ENCODE results near the gene PDE11A. TPM values are rescaled to one million over a fixed set of nuclear protein-coding genes. Genes with fewer than 3 reads are reported as not detected.
A peak's percentile ranks its signal among the peaks of the same experiment; 100 is the strongest.

Gene PDE11A
- total RNA-seq, 1 experiment from 2014 or later: 0.61 TPM

GRCh38 chr2:178066890-178067669 is 5.5 kb downstream of the PDE11A start:
- DNase-seq (ENCODE audit: low read depth, low spot score): no peak
- no peaks in the 10 kb centered on the region for H3K27me3 ChIP-seq (ENCODE audit: insufficient read depth, low read length)
- no peaks in the 10 kb centered on the region for H3K79me2 ChIP-seq (ENCODE audit: insufficient read depth, low read length)
- ChIA-PET RAD21 (ENCODE audit: low non-redundant PET in 1 of 2, low total read pairs in 2 of 2, uncharacterized antibody in 2 of 2, unreplicated experiment in 2 of 2) (no interaction called here), POLR2A (no interaction called here), CTCF (no interaction called here)
- H3K4me3 ChIP-seq (replicated peaks in 1 of 2; ENCODE audit: low read depth in 1 of 2, low read length in 2 of 2): no peak overlapping the region
- TF ChIP-seq SRF (IDR thresholded peaks at IDR 0.05; ENCODE audit: low read depth): no peak
- 0 out of 2 replicates have a peak, but pooled peaks have one; percentile 12 for TF ChIP-seq FOSL1 (IDR thresholded peaks at IDR 0.05; ENCODE audit: low read depth)
- TF ChIP-seq ZFX (IDR thresholded peaks at IDR 0.05): no peak
- H2AFZ ChIP-seq (ENCODE audit: low read depth, low read length, poor library complexity, severe bottlenecking): no peak overlapping the region
- no peaks in the 10 kb centered on the region for H4K20me1 ChIP-seq (ENCODE audit: insufficient read depth)
- H3K4me1 ChIP-seq (ENCODE audit: control insufficient read depth in 1 of 2, insufficient read depth in 2 of 2, low read length in 2 of 2): peaks cover 1 to 8% of the 10 kb centered on the region in 2 experiments; a peak in 3 of 4 replicates
- H3K4me2 ChIP-seq (ENCODE audit: low read length): no peak overlapping the region
- no peak overlapping the region for H3K9ac ChIP-seq (ENCODE audit: low read length)
- H3K27ac ChIP-seq (ENCODE audit: low read depth, low read length): no peak overlapping the region
- intact Hi-C loops (cut with micrococcal nuclease): no loop called here
- H3K36me3 ChIP-seq (ENCODE audit: control insufficient read depth in 1 of 2, insufficient read depth in 2 of 2, low read length in 2 of 2): no peaks in the 10 kb centered on the region
- no TSS peak for BruUV-seq (replicated peaks)
- no peak for ATAC-seq
- no peaks in the 10 kb centered on the region for H3K9me3 ChIP-seq (ENCODE audit: control insufficient read depth in 1 of 2, insufficient read depth in 1 of 2, low read depth in 1 of 2, low read length in 2 of 2)
- no peaks in the 10 kb centered on the region for H3K9me2 ChIP-seq (ENCODE audit: insufficient read depth)

- ChIA-PET RAD21 (ENCODE audit: low non-redundant PET in 1 of 2, low total read pairs in 2 of 2, uncharacterized antibody in 2 of 2, unreplicated experiment in 2 of 2) (no interaction called here), CTCF (no interaction called here), POLR2A (no interaction called here)
- Histone ChIP-seq H3K4me3 (replicated peaks in 1 of 2; ENCODE audit: low read depth in 1 of 2, low read length in 2 of 2) (no peak overlapping the region), H4K20me1 (ENCODE audit: insufficient read depth) (no peaks in the 10 kb centered on the region), H3K9me3 (ENCODE audit: control insufficient read depth in 1 of 2, insufficient read depth in 1 of 2, low read depth in 1 of 2, low read length in 2 of 2) (no peaks in the 10 kb centered on the region), H3K36me3 (ENCODE audit: control insufficient read depth in 1 of 2, insufficient read depth in 2 of 2, low read length in 2 of 2) (no peaks in the 10 kb centered on the region), H3K9ac (ENCODE audit: low read length) (no peak overlapping the region), H3K9me2 (ENCODE audit: insufficient read depth) (no peaks in the 10 kb centered on the region), H3K79me2 (ENCODE audit: insufficient read depth, low read length) (no peaks in the 10 kb centered on the region), H3K4me2 (ENCODE audit: low read length) (no peak overlapping the region), H3K27ac (ENCODE audit: low read depth, low read length) (no peak overlapping the region), H2AFZ (ENCODE audit: low read depth, low read length, poor library complexity, severe bottlenecking) (no peak overlapping the region), H3K4me1 (ENCODE audit: control insufficient read depth in 1 of 2, insufficient read depth in 2 of 2, low read length in 2 of 2) (peaks cover 0 to 6% of the 10 kb centered on the region in 2 experiments; a peak in 1 of 4 replicates), H3K27me3 (ENCODE audit: insufficient read depth, low read length) (no peaks in the 10 kb centered on the region)
- intact Hi-C loops (cut with micrococcal nuclease): no loop called here
- ATAC-seq: no peak
- TF ChIP-seq REST (IDR thresholded peaks at IDR 0.05; ENCODE audit: low read depth) (no peak), ATF3 (IDR thresholded peaks at IDR 0.05) (no peak), CTCF (IDR thresholded peaks at IDR 0.05 in 2 of 3, conservative IDR thresholded peaks at IDR 0.05 in 1 of 3; ENCODE audit: borderline replicate concordance in 1 of 3, insufficient read depth in 1 of 3, low read depth in 2 of 3, low read length in 2 of 3) (no peak), EGR1 (IDR thresholded peaks at IDR 0.05; ENCODE audit: low read depth) (no peak), JUND (IDR thresholded peaks at IDR 0.05) (no peak), EZH2phosphoT487 (IDR thresholded peaks at IDR 0.05; ENCODE audit: borderline replicate concordance) (no peak), MAX (IDR thresholded peaks at IDR 0.05) (no peak), POLR2A (IDR thresholded peaks at IDR 0.05; ENCODE audit: borderline replicate concordance, extremely low read depth, insufficient read depth, insufficient read length) (no peak), EZH2 (IDR thresholded peaks at IDR 0.05) (no peak), SIN3A (IDR thresholded peaks at IDR 0.05; ENCODE audit: low read depth) (no peak), TCF7L2 (IDR thresholded peaks at IDR 0.05; ENCODE audit: borderline replicate concordance, extremely low read depth, insufficient read depth, insufficient read length) (no peak), CBX3 (IDR thresholded peaks at IDR 0.05; ENCODE audit: low read depth) (no peak), CEBPB (IDR thresholded peaks at IDR 0.05; ENCODE audit: low read depth) (no peak)
- no peak for DNase-seq (ENCODE audit: low read depth, low spot score)
- no TSS peak for BruUV-seq (replicated peaks)
Measured at GRCh38 chr2:178066324-178066723, 6.3 kb downstream of the PDE11A start.
